Measurements from ENCODE around the gene FYN.

Gene FYN

GRCh38 chr6:111784433-111784832 lies 88.8 kb downstream of the FYN start:
- peak; percentile 12 for DNase-seq

DNA sequence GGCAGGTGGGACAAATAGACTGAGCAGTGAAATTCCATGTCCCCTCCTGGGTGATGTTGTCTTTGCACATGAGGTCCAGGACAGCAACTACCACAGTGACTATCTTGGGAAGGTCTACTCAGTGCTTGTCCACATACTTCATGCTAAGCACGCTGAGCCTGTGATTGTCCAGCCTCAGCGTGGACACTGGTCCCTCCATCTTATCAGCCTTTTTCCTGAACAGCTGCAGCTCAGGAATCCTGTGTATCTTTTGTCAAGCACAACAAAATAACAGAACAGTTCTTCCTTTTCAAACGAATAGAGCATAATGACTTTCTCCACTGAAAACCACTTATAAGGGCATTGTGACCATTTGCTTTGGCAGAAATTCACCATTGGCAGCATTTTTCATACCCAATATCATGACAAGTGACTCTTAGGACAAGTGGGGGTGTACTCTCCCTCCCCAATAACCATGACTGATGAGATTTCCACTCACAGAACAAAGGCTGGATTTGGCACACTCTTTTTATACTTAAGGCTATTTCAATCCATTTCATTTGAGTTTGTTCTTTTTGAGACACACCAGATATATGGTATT lies 90.3 kb downstream of the FYN start:
- DNase-seq: no peak

DNA sequence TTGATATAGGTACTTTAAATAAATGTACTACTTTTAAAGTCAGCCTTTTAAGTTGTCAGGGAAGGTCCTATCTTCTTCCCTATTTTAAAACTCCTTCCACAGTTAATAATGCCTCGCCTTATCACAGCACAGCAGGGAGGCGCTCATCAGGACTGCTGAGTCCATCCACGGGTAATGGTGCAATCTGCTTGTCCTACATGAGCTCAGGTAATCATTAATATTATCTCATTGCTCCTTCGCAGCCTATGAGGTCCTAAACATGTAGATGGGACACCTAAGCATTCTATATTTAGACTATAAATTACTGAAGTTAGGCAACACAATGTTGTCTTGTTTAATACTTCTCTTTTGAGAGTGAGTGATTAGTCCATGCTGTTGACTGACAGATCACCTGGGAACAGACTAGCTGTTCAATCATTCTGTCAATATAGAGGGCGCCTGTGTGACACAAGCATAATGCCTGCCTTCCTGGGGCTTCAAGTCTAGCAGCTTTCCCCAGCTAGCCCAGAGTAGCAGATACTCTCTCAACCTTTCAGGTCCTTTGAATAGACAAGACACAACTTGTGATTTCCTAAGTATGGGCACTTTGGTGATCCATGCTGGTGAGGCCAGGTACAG lies 91.0 kb downstream of the FYN start:
- DNase-seq: no peak

GRCh38 chr6:111781041-111781708 lies 92.1 kb downstream of the FYN start:
- no peak for DNase-seq

DNA sequence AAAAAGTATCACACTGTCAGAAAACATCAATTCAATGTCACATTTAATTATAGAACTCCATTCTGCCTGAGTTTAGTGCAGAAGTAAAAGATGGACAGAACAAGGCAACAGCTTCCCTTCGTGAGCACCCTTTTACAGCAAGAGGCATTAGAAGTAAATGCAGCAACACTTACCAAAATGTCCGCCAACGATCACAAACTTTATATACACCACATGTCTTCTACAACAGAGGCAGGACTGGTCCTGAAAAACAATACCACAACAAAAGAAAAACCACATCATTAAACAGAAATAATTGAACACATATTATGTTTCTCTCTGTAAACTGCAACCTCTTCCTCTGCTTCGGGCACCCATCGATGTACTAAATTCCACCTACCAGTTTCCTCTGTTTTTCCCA lies 92.9 kb downstream of the FYN start:
- no peak for DNase-seq

- no peak for DNase-seq
Measured at GRCh38 chr6:111779660-111780059, 93.6 kb downstream of the FYN start.

GRCh38 chr6:111779031-111779430 lies 94.2 kb downstream of the FYN start:
- DNase-seq: no peak

- no peak for DNase-seq
Measured at GRCh38 chr6:111777357-111777756, 95.9 kb downstream of the FYN start.

DNA sequence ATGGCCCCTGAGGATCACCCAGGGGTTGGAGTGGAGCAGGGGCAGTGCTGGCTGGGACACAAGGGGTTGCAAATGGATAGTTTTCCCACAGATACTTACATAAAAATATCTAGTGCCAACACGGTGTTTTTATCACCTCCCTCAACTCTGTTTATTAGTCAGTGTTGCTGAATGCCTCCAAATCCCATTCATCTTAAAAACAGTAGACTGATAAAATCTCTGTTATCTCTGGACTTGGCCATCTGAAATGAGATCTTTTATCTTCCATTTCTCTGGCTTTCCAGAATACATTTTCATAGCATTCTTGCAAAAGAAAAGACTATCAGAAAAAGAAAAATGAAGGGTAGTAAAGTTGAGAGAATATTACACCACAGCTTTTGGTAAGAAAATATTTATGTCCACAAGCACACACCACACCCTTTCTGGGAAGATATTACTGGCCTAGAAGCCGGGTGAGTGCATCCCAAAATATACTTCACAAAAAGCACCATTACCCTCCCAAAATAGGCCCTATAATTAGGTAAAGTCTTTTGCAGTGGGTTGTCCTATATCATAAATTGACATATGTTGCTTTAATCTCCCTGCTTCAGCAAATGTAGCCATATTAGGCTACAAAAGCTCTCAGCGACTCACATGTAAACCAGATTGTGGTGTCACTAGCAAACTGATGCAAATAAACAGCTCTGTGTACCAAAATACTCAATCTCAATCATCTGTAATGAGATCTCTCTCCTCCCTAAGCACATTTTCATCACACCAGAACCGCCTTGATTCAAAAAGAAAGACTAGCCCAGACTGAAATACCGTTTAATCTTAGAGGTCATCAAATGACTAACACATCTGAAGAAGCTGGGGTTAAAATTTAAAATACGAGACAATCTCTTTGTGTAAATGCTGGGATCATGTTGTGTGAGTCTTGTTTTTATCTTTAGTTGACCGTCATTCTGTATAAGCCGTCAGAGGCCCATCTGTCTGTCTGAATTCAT lies 96.7 kb downstream of the FYN start:
- peak; percentile 15 for DNase-seq

- DNase-seq: no peak
Measured at GRCh38 chr6:111775145-111775922, 97.9 kb downstream of the FYN start.

- no peak for DNase-seq
Measured at GRCh38 chr6:111774346-111774703, 98.9 kb downstream of the FYN start.

DNA sequence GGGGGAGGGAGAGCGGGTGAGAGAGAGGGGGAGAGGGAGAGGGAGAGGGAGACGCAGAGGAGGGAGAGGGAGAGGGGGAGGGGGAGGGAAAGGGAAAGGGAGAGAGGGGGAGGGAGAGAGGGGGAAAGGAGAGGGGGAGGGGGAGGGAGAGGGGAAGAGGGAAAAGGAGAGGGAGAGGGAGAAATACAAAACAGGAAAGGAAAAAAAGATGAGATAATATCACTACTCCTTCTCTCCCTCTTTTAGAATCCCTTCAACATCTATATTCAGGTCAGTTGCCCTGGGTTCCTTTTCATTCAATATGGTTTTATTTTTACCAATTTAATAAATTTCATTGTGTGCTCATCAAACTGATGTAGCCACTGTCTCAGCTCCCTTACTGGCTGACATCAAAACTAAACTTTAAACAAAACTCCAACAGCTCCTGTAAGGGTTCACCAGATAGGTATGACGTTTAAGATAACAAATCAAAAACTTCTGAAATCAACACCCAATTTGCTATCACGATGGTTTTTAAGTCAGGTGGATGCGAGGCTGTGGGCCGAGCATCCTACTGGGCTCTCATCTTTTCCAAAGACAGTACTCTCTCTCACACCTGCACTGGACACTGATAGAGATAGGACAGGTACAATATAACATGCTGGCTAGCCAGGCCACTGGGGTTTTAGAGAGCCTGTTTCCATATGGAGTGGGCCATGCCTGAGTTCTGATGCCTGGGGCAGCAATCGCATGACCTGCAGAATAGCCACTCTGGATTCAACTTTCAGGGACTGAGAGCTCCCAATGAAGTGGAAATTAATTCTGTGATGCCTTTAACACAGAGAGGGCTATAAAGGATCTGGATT lies 99.5 kb downstream of the FYN start:
- no peak for DNase-seq

- DNase-seq: no peak
Measured at GRCh38 chr6:111772381-111772780, 100.9 kb downstream of the FYN start.

- DNase-seq: no peak
Measured at GRCh38 chr6:111771629-111772028, 101.6 kb downstream of the FYN start.

DNA sequence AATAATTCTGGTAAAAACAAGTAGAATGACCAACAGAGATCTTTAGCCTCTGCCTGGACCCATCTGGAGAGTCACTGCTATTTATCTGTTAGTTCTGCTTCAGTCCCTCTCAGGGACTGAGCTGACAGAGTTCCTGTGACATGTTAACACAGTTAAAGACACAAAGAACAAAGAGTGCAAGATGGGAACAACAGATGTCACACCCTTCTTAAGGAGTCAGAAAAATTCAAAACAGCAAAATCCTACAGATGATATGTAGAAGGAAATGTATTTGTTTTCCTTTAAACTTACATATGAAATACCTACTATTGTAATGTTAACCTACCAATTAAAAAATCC lies 102.2 kb downstream of the FYN start:
- no peak for DNase-seq

DNA sequence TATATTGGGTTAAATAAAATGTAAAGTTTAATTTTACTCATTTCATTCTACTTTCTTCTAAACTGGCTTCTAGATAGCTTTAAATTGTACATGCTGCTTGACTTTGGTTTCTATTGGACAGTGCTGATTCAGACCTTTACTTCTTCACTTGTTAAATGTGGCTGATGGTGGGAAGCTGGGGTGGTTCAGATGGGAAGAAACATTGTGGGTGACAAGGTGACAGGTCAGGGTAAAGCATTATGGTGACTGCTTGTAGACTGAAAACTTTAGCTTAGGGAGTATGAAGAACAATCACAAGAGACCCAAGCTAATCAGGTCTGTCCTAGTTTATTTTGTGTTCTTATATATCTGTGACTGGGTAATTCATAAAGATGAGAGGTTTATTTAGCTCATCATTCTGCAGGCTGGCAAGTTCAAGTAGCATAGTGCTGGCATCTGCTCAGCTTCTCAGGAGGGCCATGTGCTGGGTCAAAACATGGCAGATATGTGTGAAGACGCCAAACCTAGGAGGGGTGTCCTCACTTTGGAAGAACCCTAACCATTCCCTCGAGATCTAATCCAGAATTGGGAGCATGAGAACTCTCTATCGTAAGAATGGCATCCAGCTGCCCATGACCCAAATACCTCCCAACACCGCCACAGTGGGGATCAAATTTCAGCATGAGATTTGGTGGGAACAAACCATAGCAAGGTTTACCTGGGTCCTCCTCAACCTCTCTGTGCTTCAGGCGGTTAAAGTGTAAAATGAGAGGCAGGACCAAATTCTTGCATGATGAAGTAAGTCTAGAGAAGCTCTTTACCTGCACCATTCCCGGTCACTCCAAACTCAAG lies 102.8 kb downstream of the FYN start:
- no peak for DNase-seq

DNA sequence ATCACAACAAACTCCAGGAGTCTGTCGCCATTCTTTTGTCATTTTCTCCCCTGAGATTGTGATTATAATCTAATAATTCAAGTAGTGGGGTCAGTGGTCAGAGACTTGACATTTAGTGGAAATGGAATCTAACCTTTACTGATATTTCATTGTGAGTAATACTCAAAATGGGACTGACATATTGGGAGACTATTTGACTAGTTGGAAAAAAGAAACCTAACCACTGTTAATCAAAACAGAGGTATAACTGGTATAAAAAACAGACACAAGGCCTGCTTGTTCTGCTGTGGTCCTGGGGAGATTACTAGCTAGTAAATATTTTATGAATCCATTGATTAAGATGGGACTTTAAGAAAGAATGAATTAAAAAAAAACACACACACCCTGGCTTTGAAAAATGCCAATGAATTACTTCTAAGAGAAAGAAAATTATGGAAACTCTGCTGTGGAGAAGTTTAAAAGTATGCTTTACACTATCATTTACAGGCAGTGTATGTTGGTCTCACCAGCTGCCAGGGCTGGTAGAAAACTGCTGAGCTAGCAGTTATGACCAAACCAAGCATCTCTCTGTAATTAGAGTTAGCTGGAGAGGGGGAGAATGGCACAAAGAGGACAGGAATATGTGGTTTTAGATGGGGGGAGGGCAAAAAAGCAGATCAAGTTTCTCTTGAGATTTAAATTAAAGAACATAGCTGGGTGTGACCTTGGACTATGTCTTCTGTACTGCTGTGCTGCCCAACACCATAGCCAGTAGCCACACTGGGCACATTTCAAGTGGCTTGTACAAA lies 103.7 kb downstream of the FYN start:
- peak; percentile 19 for DNase-seq

DNA sequence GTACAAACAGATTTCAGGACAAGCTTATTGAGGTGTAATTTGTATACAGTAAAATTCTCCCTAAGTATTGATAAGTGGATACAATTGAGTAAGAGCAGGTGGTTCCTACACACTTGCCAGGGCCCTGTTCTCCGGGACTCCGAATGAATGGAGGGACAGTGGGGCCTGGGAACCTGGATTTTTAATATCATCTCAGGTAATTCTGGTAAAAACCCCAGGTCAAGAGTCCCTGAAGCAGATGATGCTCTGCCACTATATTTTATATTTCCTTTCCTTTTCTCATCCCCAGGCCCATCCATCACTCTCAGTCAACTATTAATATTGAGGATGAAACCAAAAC lies 104.9 kb downstream of the FYN start:
- DNase-seq: no peak

GRCh38 chr6:111767752-111768430 lies 105.4 kb downstream of the FYN start:
- DNase-seq: no peak

All from NCI-H2227 treated with DMSO at 0.1 percent for 48 hours (cell line).